Stimulated activated effector memory CD8-positive, alpha-beta T cell treated with anti-CD3 and anti-CD28 coated beads, Interleukin-12 subunit alpha, Interleukin-12 subunit beta, amount 100 ng/mL, for 72 hours (primary cell): ENCODE results near the gene PARVG.

Experiments used
- ATAC-seq: fragments of 150-1000 bp; cut with Tn5 transposase; 2 replicates; pipeline ENCODE4 v1.10.0; 2021
- DNase-seq, 2 donors: peaks; one replicate each; pipeline ENCODE4 v3.0.0; 2021 to 2022; ENCODE audit warnings: low spot score in 2 of 2
- H3K27ac Mint-ChIP-seq: one replicate; pipeline ENCODE4 v1.8.0; 2022; ENCODE audit warnings: mild to moderate bottlenecking, mixed read lengths
- H3K36me3 Mint-ChIP-seq: one replicate; pipeline ENCODE4 v1.8.0; 2022; ENCODE audit warnings: mild to moderate bottlenecking, mixed read lengths
- H3K4me1 Mint-ChIP-seq: one replicate; pipeline ENCODE4 v1.8.0; 2022; ENCODE audit warnings: mixed read lengths
- H3K4me3 Mint-ChIP-seq: one replicate; pipeline ENCODE4 v1.8.0; 2022; ENCODE audit warnings: mild to moderate bottlenecking, mixed read lengths
- H3K9me3 Mint-ChIP-seq: one replicate; pipeline ENCODE4 v1.8.0; 2022; ENCODE audit warnings: mixed read lengths

The PARVG gene

GRCh38 chr22:44164031-44164430, 16.7 kb upstream of the PARVG start:
- no peak overlapping the region for H3K27ac Mint-ChIP-seq
- H3K4me1 Mint-ChIP-seq, result no peaks in the 10 kb centered on the region
- DNase-seq (no peak), ATAC-seq (no peak)
- peaks cover 17% of the 10 kb centered on the region for H3K36me3 Mint-ChIP-seq
- no peak overlapping the region for H3K4me3 Mint-ChIP-seq
- no peaks in the 10 kb centered on the region for H3K9me3 Mint-ChIP-seq

- no peaks in the 10 kb centered on the region for H3K4me1 Mint-ChIP-seq
- DNase-seq, result no peak
- no peak for ATAC-seq
- no peaks in the 10 kb centered on the region for H3K9me3 Mint-ChIP-seq
- H3K36me3 Mint-ChIP-seq, result peaks cover 7% of the 10 kb centered on the region
- no peak overlapping the region for H3K27ac Mint-ChIP-seq
- no peak overlapping the region for H3K4me3 Mint-ChIP-seq
Observed at GRCh38 chr22:44165286-44165874, 15.3 kb upstream of the PARVG start.

GRCh38 chr22:44166498-44167276, 14.0 kb upstream of the PARVG start:
- H3K27ac Mint-ChIP-seq, result no peak overlapping the region
- no peak for ATAC-seq
- H3K9me3 Mint-ChIP-seq, result no peaks in the 10 kb centered on the region
- no peaks in the 10 kb centered on the region for H3K4me1 Mint-ChIP-seq
- no peak overlapping the region for H3K4me3 Mint-ChIP-seq
- peaks cover 7% of the 10 kb centered on the region for H3K36me3 Mint-ChIP-seq
- no peak for DNase-seq

- DNase-seq, result no peak
- no peak for ATAC-seq
- H3K27ac Mint-ChIP-seq, result no peak overlapping the region
- H3K36me3 Mint-ChIP-seq, result peaks cover 7% of the 10 kb centered on the region
- H3K4me3 Mint-ChIP-seq, result no peak overlapping the region
- H3K4me1 Mint-ChIP-seq, result no peaks in the 10 kb centered on the region
- H3K9me3 Mint-ChIP-seq, result no peaks in the 10 kb centered on the region
Observed at GRCh38 chr22:44167501-44167900, 13.2 kb upstream of the PARVG start.

- DNase-seq (no peak), ATAC-seq (no peak)
- Mint-ChIP-seq H3K36me3 (peaks cover 7% of the 10 kb centered on the region), H3K27ac (no peak overlapping the region), H3K9me3 (no peaks in the 10 kb centered on the region), H3K4me1 (no peaks in the 10 kb centered on the region), H3K4me3 (no peak overlapping the region)
Observed at GRCh38 chr22:44168206-44168605, 12.5 kb upstream of the PARVG start.

- Mint-ChIP-seq H3K27ac (no peak overlapping the region), H3K9me3 (no peaks in the 10 kb centered on the region), H3K4me3 (no peak overlapping the region), H3K4me1 (no peaks in the 10 kb centered on the region), H3K36me3 (peaks cover 7% of the 10 kb centered on the region)
- DNase-seq, result no peak
- ATAC-seq, result no peak
Observed at GRCh38 chr22:44170470-44170869, 10.3 kb upstream of the PARVG start.

- DNase-seq, result no peak
- H3K4me3 Mint-ChIP-seq, result no peak overlapping the region
- H3K36me3 Mint-ChIP-seq, result peaks cover 7% of the 10 kb centered on the region
- ATAC-seq, result no peak
- H3K9me3 Mint-ChIP-seq, result no peaks in the 10 kb centered on the region
- H3K4me1 Mint-ChIP-seq, result no peaks in the 10 kb centered on the region
- no peak overlapping the region for H3K27ac Mint-ChIP-seq
Observed at GRCh38 chr22:44171561-44171960, 9.2 kb upstream of the PARVG start.

GRCh38 chr22:44172370-44173108, 8.2 kb upstream of the PARVG start:
- no peaks in the 10 kb centered on the region for H3K4me1 Mint-ChIP-seq
- DNase-seq, result no peak
- no peak overlapping the region for H3K4me3 Mint-ChIP-seq
- H3K9me3 Mint-ChIP-seq, result no peaks in the 10 kb centered on the region
- ATAC-seq, result no peak
- H3K27ac Mint-ChIP-seq, result no peak overlapping the region
- peaks cover 7% of the 10 kb centered on the region for H3K36me3 Mint-ChIP-seq

GRCh38 chr22:44173154-44173553, 7.6 kb upstream of the PARVG start:
- DNase-seq (no peak), ATAC-seq (no peak)
- Mint-ChIP-seq H3K36me3 (peaks cover 1% of the 10 kb centered on the region), H3K27ac (no peak overlapping the region), H3K4me1 (no peaks in the 10 kb centered on the region), H3K4me3 (no peak overlapping the region), H3K9me3 (no peaks in the 10 kb centered on the region)

- no peak for DNase-seq
- no peaks in the 10 kb centered on the region for H3K9me3 Mint-ChIP-seq
- peaks cover 6% of the 10 kb centered on the region for H3K4me1 Mint-ChIP-seq
- no peaks in the 10 kb centered on the region for H3K36me3 Mint-ChIP-seq
- H3K27ac Mint-ChIP-seq, result no peak overlapping the region
- no peak overlapping the region for H3K4me3 Mint-ChIP-seq
- ATAC-seq, result no peak
Observed at GRCh38 chr22:44175676-44176075, 5.0 kb upstream of the PARVG start.

- ATAC-seq (no peak), DNase-seq (no peak)
- Mint-ChIP-seq H3K4me1 (peaks cover 30% of the 10 kb centered on the region), H3K4me3 (no peak overlapping the region), H3K9me3 (no peaks in the 10 kb centered on the region), H3K36me3 (peaks cover 5% of the 10 kb centered on the region), H3K27ac (peak overlapping the region; percentile 85)
Observed at GRCh38 chr22:44179196-44179988, 1.3 kb upstream of the PARVG start.

- no peak for DNase-seq
- Mint-ChIP-seq H3K4me3 (peak overlapping the region; percentile 73), H3K9me3 (no peaks in the 10 kb centered on the region), H3K4me1 (peaks cover 30% of the 10 kb centered on the region), H3K36me3 (peaks cover 5% of the 10 kb centered on the region), H3K27ac (peak overlapping the region; percentile 85)
- no peak for ATAC-seq
Observed at GRCh38 chr22:44179989-44180705, 578 bp upstream of the PARVG start.

GRCh38 chr22:44181033-44181911, 547 bp downstream of the PARVG start:
- peak; percentile 28 to 77 for DNase-seq
- H3K9me3 Mint-ChIP-seq, result no peaks in the 10 kb centered on the region
- H3K27ac Mint-ChIP-seq, result peak overlapping the region; percentile 85
- peak; percentile 82 for ATAC-seq
- peak overlapping the region; percentile 73 for H3K4me3 Mint-ChIP-seq
- H3K36me3 Mint-ChIP-seq, result peaks cover 7% of the 10 kb centered on the region
- H3K4me1 Mint-ChIP-seq, result peaks cover 31% of the 10 kb centered on the region
